Fibroblast of skin of abdomen (primary cell): ENCODE results near the gene ENTPD7.

Source experiments
- DNase-seq: peaks from one replicate; pipeline ENCODE4 v3.0.0-alpha.2; 2013

ENTPD7 gene

GRCh38 chr10:99648717-99649116 is 10.6 kb upstream of the ENTPD7 start:
- no peak for DNase-seq

GRCh38 chr10:99652800-99653390 is 6.4 kb upstream of the ENTPD7 start:
- no peak for DNase-seq

GRCh38 chr10:99654390-99655175 is 4.7 kb upstream of the ENTPD7 start:
- no peak for DNase-seq

GRCh38 chr10:99656199-99657064 is 2.9 kb upstream of the ENTPD7 start:
- no peak for DNase-seq

GRCh38 chr10:99658622-99659030 is 683 bp upstream of the ENTPD7 start:
- peak; percentile 9 for DNase-seq

GRCh38 chr10:99659868-99660366 is 608 bp downstream of the ENTPD7 start:
- no peak for DNase-seq

- DNase-seq: no peak
Observed at GRCh38 chr10:99660662-99661376, 1.5 kb downstream of the ENTPD7 start.

- DNase-seq: peak; percentile 71
Observed at GRCh38 chr10:99661377-99661763, 2.1 kb downstream of the ENTPD7 start.

- DNase-seq: no peak
Observed at GRCh38 chr10:99665304-99665703, 6.0 kb downstream of the ENTPD7 start.

GRCh38 chr10:99667108-99667751 is 7.9 kb downstream of the ENTPD7 start:
- DNase-seq: peak; percentile 94

GRCh38 chr10:99671386-99671785 is 12.1 kb downstream of the ENTPD7 start:
- no peak for DNase-seq

- no peak for DNase-seq
Observed at GRCh38 chr10:99672884-99673283, 13.6 kb downstream of the ENTPD7 start.

GRCh38 chr10:99673492-99673891 is 14.2 kb downstream of the ENTPD7 start:
- no peak for DNase-seq

- DNase-seq: no peak
Observed at GRCh38 chr10:99674762-99675161, 15.5 kb downstream of the ENTPD7 start.

- peak; percentile 98 for DNase-seq
Observed at GRCh38 chr10:99676426-99676825, 17.1 kb downstream of the ENTPD7 start.

- peak; percentile 62 for DNase-seq
Observed at GRCh38 chr10:99676895-99677294, 17.6 kb downstream of the ENTPD7 start.

GRCh38 chr10:99678921-99679320 is 19.6 kb downstream of the ENTPD7 start:
- peak; percentile 22 for DNase-seq

- DNase-seq: peak; percentile 82
Observed at GRCh38 chr10:99681553-99681952, 22.2 kb downstream of the ENTPD7 start.

- DNase-seq: no peak
Observed at GRCh38 chr10:99682032-99682431, 22.7 kb downstream of the ENTPD7 start.

- DNase-seq: no peak
Observed at GRCh38 chr10:99682752-99683151, 23.4 kb downstream of the ENTPD7 start.

GRCh38 chr10:99685597-99685967 is 26.3 kb downstream of the ENTPD7 start:
- no peak for DNase-seq

GRCh38 chr10:99689461-99689860 is 30.2 kb downstream of the ENTPD7 start:
- peak; percentile 16 for DNase-seq
